ENCODE results near the gene BIN1.

BIN1 gene

DNA sequence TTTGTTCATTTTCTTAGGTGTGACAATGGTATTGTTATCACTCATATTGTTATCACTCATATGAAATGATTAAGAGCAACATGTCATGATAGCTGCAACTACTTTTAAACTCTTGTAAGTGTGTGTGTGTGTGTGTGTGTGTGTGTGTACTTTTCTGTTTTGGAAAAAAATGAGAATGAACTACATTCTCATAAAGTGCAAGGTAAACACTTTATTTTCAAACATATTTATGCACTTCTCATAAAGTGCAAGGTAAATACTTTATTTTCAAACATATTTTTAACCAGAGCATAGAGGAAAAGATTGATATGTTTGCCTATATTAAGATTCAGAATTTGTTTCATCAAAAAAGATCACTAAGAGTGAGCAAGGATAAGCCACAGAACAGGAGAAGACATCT is 108.5 kb downstream of the BIN1 start:
- no peak overlapping the region for H2AFZ ChIP-seq (ENCODE audit: low read length)
- H3K9me2 ChIP-seq (replicated peaks; ENCODE audit: insufficient read depth, low read length): no peaks in the 10 kb centered on the region
- no peaks in the 10 kb centered on the region for H3K36me3 ChIP-seq (replicated peaks; ENCODE audit: insufficient read depth, low read length)
- no peaks in the 10 kb centered on the region for H4K20me1 ChIP-seq (ENCODE audit: insufficient read depth, low read length)
- no peak overlapping the region for H3K9ac ChIP-seq (ENCODE audit: low read length)
- no peak overlapping the region for H3K4me3 ChIP-seq (ENCODE audit: low read length)
- H3K4me1 ChIP-seq (ENCODE audit: low read length): no peaks in the 10 kb centered on the region
- no peaks in the 10 kb centered on the region for H3K79me2 ChIP-seq (ENCODE audit: low read length)
- no peaks in the 10 kb centered on the region for H3K27me3 ChIP-seq (replicated peaks; ENCODE audit: insufficient read depth, low read length)
- no peak for DNase-seq
- H3F3A ChIP-seq (ENCODE audit: insufficient read depth, low read length): no peaks in the 10 kb centered on the region
- no peaks in the 10 kb centered on the region for H3K9me3 ChIP-seq (replicated peaks; ENCODE audit: insufficient read depth, low read length)
- no peak overlapping the region for H3K27ac ChIP-seq (ENCODE audit: low read length)
- TF ChIP-seq, protein P1, sequence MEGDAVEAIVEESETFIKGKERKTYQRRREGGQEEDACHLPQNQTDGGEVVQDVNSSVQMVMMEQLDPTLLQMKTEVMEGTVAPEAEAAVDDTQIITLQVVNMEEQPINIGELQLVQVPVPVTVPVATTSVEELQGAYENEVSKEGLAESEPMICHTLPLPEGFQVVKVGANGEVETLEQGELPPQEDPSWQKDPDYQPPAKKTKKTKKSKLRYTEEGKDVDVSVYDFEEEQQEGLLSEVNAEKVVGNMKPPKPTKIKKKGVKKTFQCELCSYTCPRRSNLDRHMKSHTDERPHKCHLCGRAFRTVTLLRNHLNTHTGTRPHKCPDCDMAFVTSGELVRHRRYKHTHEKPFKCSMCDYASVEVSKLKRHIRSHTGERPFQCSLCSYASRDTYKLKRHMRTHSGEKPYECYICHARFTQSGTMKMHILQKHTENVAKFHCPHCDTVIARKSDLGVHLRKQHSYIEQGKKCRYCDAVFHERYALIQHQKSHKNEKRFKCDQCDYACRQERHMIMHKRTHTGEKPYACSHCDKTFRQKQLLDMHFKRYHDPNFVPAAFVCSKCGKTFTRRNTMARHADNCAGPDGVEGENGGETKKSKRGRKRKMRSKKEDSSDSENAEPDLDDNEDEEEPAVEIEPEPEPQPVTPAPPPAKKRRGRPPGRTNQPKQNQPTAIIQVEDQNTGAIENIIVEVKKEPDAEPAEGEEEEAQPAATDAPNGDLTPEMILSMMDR (IDR thresholded peaks at IDR 0.05; ENCODE audit: low read length): no peak
- TF ChIP-seq EZH2 (optimal IDR thresholded peaks at IDR 0.05; ENCODE audit: low read depth, low read length): no peak
- no peak for TF ChIP-seq EZH2phosphoT487 (IDR thresholded peaks at IDR 0.05; ENCODE audit: low read length)
- H3K4me2 ChIP-seq (ENCODE audit: low read depth, low read length): no peak overlapping the region
